ENCODE measurements around the gene ZNF276. TPM values are rescaled to one million over a fixed set of nuclear protein-coding genes. Genes with fewer than 3 reads are reported as not detected.
"Not testable (repeated sequence)": the region's sequence is repeated elsewhere in the genome, so short reads cannot be mapped to it uniquely, and the experiment has no call there.

Gene ZNF276
- total and polyA plus RNA-seq, 2 of the 8 experiments (the other 6 are each of a cell fraction or from before 2014, with no cell fraction given): 6.4 to 9.3 TPM

- peaks cover 0 to 17% of the 10 kb centered on the region in 2 experiments for H4K20me1 ChIP-seq (replicated peaks in 1 of 2; ENCODE audit: control insufficient read depth in 1 of 2, insufficient read depth in 2 of 2, low read length in 2 of 2)
- H3K56ac ChIP-seq (replicated peaks; ENCODE audit: insufficient read length, low read depth, low read length); H3K14ac ChIP-seq (ENCODE audit: insufficient read length); H4K8ac ChIP-seq (ENCODE audit: extremely low read depth, insufficient read depth, low read length); H3K9ac ChIP-seq (replicated peaks in 1 of 4; ENCODE audit: extremely low read depth in 1 of 4, low read depth in 3 of 4, low read length in 3 of 4); H4K91ac ChIP-seq (replicated peaks; ENCODE audit: insufficient read length, low read length); H2AK5ac ChIP-seq (ENCODE audit: low read depth, low read length); H2AFZ ChIP-seq (ENCODE audit: low read length); H3K4ac ChIP-seq (replicated peaks; ENCODE audit: insufficient read length, low read depth, low read length); DNase-seq (ENCODE audit: low read depth in 1 of 2, low spot score in 2 of 2); FAIRE-seq; H3K23ac ChIP-seq (ENCODE audit: insufficient read length); H3K23me2 ChIP-seq (ENCODE audit: low read depth, low read length); H2BK20ac ChIP-seq (ENCODE audit: low read length); H3K27ac ChIP-seq (ENCODE audit: low read depth, low read length); H2BK120ac ChIP-seq (replicated peaks; ENCODE audit: low read depth, low read length); H3K27me3 ChIP-seq (replicated peaks in 1 of 4; ENCODE audit: control insufficient read depth in 3 of 4, extremely low read depth in 1 of 4, insufficient read depth in 3 of 4, low read length in 3 of 4); H3K18ac ChIP-seq (ENCODE audit: extremely low read depth, low read length); H3K4me3 ChIP-seq (ENCODE audit: extremely low read depth in 1 of 4, insufficient read depth in 2 of 4, low read depth in 3 of 4, low read length in 4 of 4); H2BK5ac ChIP-seq (ENCODE audit: low read depth, low read length); H2BK12ac ChIP-seq (ENCODE audit: low read depth, low read length); H3K4me2 ChIP-seq (ENCODE audit: insufficient read depth in 1 of 2, low read depth in 2 of 2, low read length in 2 of 2); H3K4me1 ChIP-seq (replicated peaks in 1 of 4; ENCODE audit: control insufficient read depth in 3 of 4, insufficient read depth in 4 of 4, low read length in 3 of 4); H4K5ac ChIP-seq (ENCODE audit: insufficient read length, low read depth, low read length); H2BK15ac ChIP-seq (ENCODE audit: low read length): not testable (repeated sequence)
- ChIA-PET POLR2A (ENCODE audit: partially characterized antibody) (interaction anchor here (1.0 to 4.8 kb wide), 6 partner anchors 10 to 128 kb away, joined by 3 to 59 read pairs (median 4); partner anchors contain the start of gene SPATA2L), CTCF (ENCODE audit: partially characterized antibody) (interaction anchor here (0.7 to 2.6 kb wide), 3 partner anchors 10 to 105 kb away, joined by 4 to 16 read pairs (median 5); no protein-coding TSS in a partner anchor)
- peaks cover 3 to 31% (median 20%) of the 10 kb centered on the region in 4 experiments; a peak in 7 of 8 replicates for H3K36me3 ChIP-seq (ENCODE audit: control insufficient read depth in 2 of 4, insufficient read depth in 4 of 4, low read length in 3 of 4)
- 94% methylated on average over 4 of the region's 4 CpGs; no CpG with 5 or more reads in 1 of the 2 experiments for WGBS, 2 experiments (ENCODE audit: extremely low coverage in 1 of 2, insufficient coverage in 1 of 2, insufficient read length in 1 of 2, insufficient replicate concordance in 2 of 2, low coverage in 1 of 2, low lambda C conversion rate in 2 of 2, missing lambda C conversion rate in 1 of 2)
- peaks cover 11% of the 10 kb centered on the region for H3K79me1 ChIP-seq (ENCODE audit: low read depth, low read length)
- H3K9me3 ChIP-seq (ENCODE audit: insufficient read depth in 2 of 2, low read depth in 1 of 2, low read length in 1 of 2): peaks cover 10 to 13% of the 10 kb centered on the region in 2 experiments; a peak in 3 of 4 replicates
- peaks cover 0 to 11% of the 10 kb centered on the region in 2 experiments; a peak in 1 of 4 replicates for H3K79me2 ChIP-seq (ENCODE audit: control insufficient read depth in 1 of 2, insufficient read depth in 2 of 2, low read length in 2 of 2)
These were observed 31.7 kb upstream of the ZNF276 start for GRCh38 chr16:89689621-89690020.

All from H1 (cell line).